Peyer's patch (tissue), 4 donors: ENCODE results near the gene CALHM3. TPM values are rescaled to one million over a fixed set of nuclear protein-coding genes. Genes with fewer than 3 reads are reported as not detected.

Experiments
- DNase-seq, 3 donors: peaks; one replicate each; pipeline ENCODE4 v3.0.0-alpha.2; 2017 to 2019
- H3K27ac ChIP-seq, 4 donors: fragments of 200-600 bp; sonication (generic); one replicate each; pipeline ENCODE4 v1.5.1; 2016 to 2019
- H3K27me3 ChIP-seq, 2 donors: fragments of 200-600 bp; sonication (generic); one replicate each; pipeline ENCODE4 v1.5.1; 2019
- H3K36me3 ChIP-seq, 3 donors: fragments of 200-600 bp; sonication (generic); one replicate each; pipeline ENCODE4 v1.5.1; 2016 to 2019
- H3K4me1 ChIP-seq, 4 donors: fragments of 200-600 bp; sonication (generic); one replicate each; pipeline ENCODE4 v1.5.1; 2016 to 2019
- H3K4me3 ChIP-seq, 4 donors: fragments of 200-600 bp; sonication (generic); 1 replicate in 3 of 4; 2 replicates in 1 of 4; pipeline ENCODE4 v1.5.1; 2016 to 2019; ENCODE audit warnings: mild to moderate bottlenecking in 1 of 4
- H3K9me3 ChIP-seq, 4 donors: fragments of 200-600 bp; sonication (generic); one replicate each; pipeline ENCODE4 v1.5.1; 2016 to 2019; ENCODE audit warnings: mild to moderate bottlenecking in 1 of 4
- POLR2A ChIP-seq, 2 donors: fragments of 450-650 bp; IDR thresholded peaks; one replicate each; pipeline ENCODE4 v1.5.1; 2017; ENCODE audit warnings: antibody characterized with exemption in 2 of 2, mild to moderate bottlenecking in 2 of 2, moderate library complexity in 2 of 2
- total RNA-seq, 4 donors: library from RNA; depleted of rRNA; stranded (reverse); fragments of >200 nt; gene quantifications; one replicate each; pipeline ENCODE4 v1.1.0, GENCODE V29; 2016
- TF ChIP-seq, protein P1 (sequence below), 6 experiments: fragments of 450-650 bp in 4 of 6; fragments of 200-600 bp in 2 of 6; sonication (generic) in 1 of 6; IDR thresholded peaks; one replicate each; pipeline ENCODE4 v1.5.1; 2017 to 2019; ENCODE audit warnings: antibody characterized with exemption in 6 of 6, mild to moderate bottlenecking in 3 of 6, moderate library complexity in 1 of 6

Gene CALHM3
- total RNA-seq, 4 donors from 2014 or later = not detected

DNA sequence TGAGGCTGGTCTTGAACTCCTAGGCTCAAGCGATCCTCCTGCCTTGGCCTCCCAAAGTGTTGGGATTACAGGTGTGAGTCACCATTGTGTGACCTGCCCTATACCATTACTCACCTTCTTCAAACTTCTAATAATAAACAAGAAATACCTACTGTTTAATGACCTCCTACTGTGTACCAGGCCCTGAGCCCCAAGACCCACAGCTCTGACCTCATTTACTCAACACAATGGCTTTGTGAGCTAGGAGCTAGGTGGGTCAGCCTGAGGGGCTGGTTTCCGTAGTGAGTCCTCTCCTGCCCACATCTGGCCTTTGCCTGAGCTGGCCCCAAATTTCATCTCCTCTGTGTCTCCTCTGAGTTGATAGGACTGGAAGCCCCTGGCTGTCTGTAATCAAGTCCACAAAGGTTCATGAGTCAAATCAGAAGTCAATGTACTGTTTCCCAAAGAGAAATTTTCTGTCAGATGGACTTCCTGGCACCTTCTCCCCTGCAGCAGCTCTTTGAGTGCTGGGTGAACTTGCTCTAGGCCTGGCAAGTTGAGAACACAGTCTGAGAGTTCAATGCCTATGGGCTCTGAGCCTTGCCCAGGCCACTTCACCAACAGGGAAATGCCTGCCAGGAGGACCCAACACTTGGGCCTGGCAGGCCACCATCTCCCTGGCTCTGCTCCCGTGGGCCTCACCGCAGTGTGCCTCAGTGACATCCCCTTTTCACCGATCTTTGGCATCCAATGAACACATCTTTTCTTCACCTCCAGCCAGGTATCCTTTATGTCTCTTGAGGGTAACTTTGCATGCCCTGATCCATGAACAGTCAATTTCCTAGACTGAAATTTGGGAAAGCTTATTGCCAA lies 38.4 kb upstream of the CALHM3 start:
- H3K27ac ChIP-seq = no peak overlapping the region
- peaks cover 0 to 27% (median 2%) of the 10 kb centered on the region in 4 donors for H3K4me1 ChIP-seq
- no peak overlapping the region for H3K4me3 ChIP-seq
- no peaks in the 10 kb centered on the region for H3K36me3 ChIP-seq
- no peaks in the 10 kb centered on the region for H3K9me3 ChIP-seq
- TF ChIP-seq POLR2A (IDR thresholded peaks at IDR 0.05) = no peak
- TF ChIP-seq, protein P1, sequence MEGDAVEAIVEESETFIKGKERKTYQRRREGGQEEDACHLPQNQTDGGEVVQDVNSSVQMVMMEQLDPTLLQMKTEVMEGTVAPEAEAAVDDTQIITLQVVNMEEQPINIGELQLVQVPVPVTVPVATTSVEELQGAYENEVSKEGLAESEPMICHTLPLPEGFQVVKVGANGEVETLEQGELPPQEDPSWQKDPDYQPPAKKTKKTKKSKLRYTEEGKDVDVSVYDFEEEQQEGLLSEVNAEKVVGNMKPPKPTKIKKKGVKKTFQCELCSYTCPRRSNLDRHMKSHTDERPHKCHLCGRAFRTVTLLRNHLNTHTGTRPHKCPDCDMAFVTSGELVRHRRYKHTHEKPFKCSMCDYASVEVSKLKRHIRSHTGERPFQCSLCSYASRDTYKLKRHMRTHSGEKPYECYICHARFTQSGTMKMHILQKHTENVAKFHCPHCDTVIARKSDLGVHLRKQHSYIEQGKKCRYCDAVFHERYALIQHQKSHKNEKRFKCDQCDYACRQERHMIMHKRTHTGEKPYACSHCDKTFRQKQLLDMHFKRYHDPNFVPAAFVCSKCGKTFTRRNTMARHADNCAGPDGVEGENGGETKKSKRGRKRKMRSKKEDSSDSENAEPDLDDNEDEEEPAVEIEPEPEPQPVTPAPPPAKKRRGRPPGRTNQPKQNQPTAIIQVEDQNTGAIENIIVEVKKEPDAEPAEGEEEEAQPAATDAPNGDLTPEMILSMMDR (IDR thresholded peaks at IDR 0.05) = no peak
- DNase-seq = peak in 1 of 3 donors; percentile 11
- no peaks in the 10 kb centered on the region for H3K27me3 ChIP-seq

DNA sequence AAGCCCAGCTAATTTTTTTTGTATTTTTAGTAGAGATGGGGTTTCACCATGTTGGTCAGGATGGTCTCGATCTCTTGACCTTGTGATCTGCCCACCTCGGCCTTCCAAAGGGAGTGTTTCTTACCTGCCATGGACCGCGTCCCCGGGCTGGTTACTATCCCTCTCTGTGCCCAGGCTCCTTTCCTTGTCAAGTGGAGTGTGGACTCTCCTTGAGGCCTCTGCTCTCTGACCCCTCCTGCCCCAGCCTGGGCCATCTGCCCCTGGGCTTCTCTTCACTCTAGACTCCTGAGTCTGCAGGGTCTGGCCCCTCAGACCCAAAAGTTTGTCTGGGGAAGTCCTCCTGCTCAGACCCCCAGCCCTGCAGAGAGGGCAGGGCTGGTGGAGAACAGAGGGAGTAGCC lies 35.2 kb upstream of the CALHM3 start:
- no peaks in the 10 kb centered on the region for H3K27me3 ChIP-seq
- H3K9me3 ChIP-seq = no peaks in the 10 kb centered on the region
- H3K27ac ChIP-seq = no peak overlapping the region
- TF ChIP-seq, protein P1 (IDR thresholded peaks at IDR 0.05) = no peak
- no peak for TF ChIP-seq POLR2A (IDR thresholded peaks at IDR 0.05)
- H3K4me1 ChIP-seq = peaks cover 0 to 29% (median 2%) of the 10 kb centered on the region in 4 donors
- peak in 1 of 3 donors; percentile 45 for DNase-seq
- no peak overlapping the region for H3K4me3 ChIP-seq
- H3K36me3 ChIP-seq = no peaks in the 10 kb centered on the region

GRCh38 chr10:103513380-103514060 lies 34.5 kb upstream of the CALHM3 start:
- TF ChIP-seq POLR2A (IDR thresholded peaks at IDR 0.05) = no peak
- TF ChIP-seq, protein P1 (IDR thresholded peaks at IDR 0.05) = no peak
- Histone ChIP-seq H3K9me3 (no peaks in the 10 kb centered on the region), H3K27ac (peak overlapping the region in 3 of 4 donors; percentile 2 to 78 (median 55)), H3K4me3 (no peak overlapping the region), H3K27me3 (no peaks in the 10 kb centered on the region), H3K36me3 (no peaks in the 10 kb centered on the region), H3K4me1 (peaks cover 0 to 29% (median 2%) of the 10 kb centered on the region in 4 donors)
- DNase-seq = peak in 1 of 3 donors; percentile 39

DNA sequence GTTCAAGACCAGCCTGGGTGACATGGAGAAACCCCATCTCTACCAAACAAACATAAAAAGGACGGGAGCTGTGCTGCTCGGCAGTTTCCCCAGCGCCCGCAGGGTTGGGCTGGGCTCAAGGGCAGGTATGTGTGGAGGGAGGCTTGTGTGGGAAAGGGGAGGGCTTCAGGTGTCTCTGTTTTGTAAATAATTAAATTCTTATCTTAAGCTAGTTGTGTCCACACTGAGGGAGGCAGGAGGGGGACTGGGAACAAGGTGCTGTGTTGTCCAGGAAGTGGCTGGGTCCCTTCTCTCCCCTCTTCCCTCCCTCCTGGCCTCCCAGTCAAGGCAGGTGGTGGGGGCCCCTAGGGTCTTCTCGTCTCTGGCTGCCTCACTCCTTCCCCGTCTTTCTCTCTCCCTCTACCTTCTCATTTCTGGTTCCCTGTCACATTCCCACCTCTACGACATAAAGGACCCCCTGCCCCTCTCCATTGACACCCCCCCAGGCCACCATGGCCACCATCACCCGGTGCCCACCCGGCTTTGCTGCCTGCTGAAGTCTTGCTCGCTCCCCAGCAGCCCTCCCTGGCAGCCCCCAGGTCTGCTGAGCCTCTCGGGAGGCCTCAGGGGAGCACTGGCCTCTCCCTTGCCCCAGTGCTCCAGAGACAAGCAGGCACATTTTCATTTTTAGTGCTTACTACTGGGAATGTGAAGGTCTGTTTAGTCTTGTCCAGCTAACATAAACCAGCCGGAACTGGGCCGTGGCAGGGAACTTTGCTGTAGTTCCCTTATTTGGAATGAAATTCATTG lies 33.7 kb upstream of the CALHM3 start:
- peaks cover 0 to 29% (median 2%) of the 10 kb centered on the region in 4 donors for H3K4me1 ChIP-seq
- TF ChIP-seq, protein P1 (IDR thresholded peaks at IDR 0.05) = no peak
- no peak for TF ChIP-seq POLR2A (IDR thresholded peaks at IDR 0.05)
- no peaks in the 10 kb centered on the region for H3K9me3 ChIP-seq

GRCh38 chr10:103512166-103512565 lies 33.1 kb upstream of the CALHM3 start:
- TF ChIP-seq, protein P1 (IDR thresholded peaks at IDR 0.05) = no peak
- TF ChIP-seq POLR2A (IDR thresholded peaks at IDR 0.05) = no peak
- peak overlapping the region in 2 of 4 donors; percentile 2 to 78 for H3K27ac ChIP-seq
- DNase-seq = no peak
- H3K27me3 ChIP-seq = no peaks in the 10 kb centered on the region
- no peak overlapping the region for H3K4me3 ChIP-seq
- H3K36me3 ChIP-seq = no peaks in the 10 kb centered on the region
- H3K4me1 ChIP-seq = peaks cover 0 to 29% (median 2%) of the 10 kb centered on the region in 4 donors
- no peaks in the 10 kb centered on the region for H3K9me3 ChIP-seq

More for the DNA sequence above, 33.7 kb upstream of the CALHM3 start:
- H3K36me3 ChIP-seq = no peaks in the 10 kb centered on the region
- no peak overlapping the region for H3K4me3 ChIP-seq
- peak overlapping the region in 3 of 4 donors; percentile 2 to 78 (median 55) for H3K27ac ChIP-seq
- DNase-seq = peak in 1 of 3 donors; percentile 48
- no peaks in the 10 kb centered on the region for H3K27me3 ChIP-seq
